GM21447 (cell line): ENCODE data around the gene ASL.
"Not testable (repeated sequence)": the region's sequence is repeated elsewhere in the genome, so short reads cannot be mapped to it uniquely, and the experiment has no call there.

Experiments
- ATAC-seq: cut with Tn5 transposase; IDR thresholded peaks from one replicate; pipeline ENCODE4 v1.9.1; 2021; ENCODE audit not compliant: unreplicated experiment

Gene ASL

GRCh38 chr7:66072208-66072607 is 3.4 kb upstream of the ASL start:
- not testable (repeated sequence) for ATAC-seq

DNA sequence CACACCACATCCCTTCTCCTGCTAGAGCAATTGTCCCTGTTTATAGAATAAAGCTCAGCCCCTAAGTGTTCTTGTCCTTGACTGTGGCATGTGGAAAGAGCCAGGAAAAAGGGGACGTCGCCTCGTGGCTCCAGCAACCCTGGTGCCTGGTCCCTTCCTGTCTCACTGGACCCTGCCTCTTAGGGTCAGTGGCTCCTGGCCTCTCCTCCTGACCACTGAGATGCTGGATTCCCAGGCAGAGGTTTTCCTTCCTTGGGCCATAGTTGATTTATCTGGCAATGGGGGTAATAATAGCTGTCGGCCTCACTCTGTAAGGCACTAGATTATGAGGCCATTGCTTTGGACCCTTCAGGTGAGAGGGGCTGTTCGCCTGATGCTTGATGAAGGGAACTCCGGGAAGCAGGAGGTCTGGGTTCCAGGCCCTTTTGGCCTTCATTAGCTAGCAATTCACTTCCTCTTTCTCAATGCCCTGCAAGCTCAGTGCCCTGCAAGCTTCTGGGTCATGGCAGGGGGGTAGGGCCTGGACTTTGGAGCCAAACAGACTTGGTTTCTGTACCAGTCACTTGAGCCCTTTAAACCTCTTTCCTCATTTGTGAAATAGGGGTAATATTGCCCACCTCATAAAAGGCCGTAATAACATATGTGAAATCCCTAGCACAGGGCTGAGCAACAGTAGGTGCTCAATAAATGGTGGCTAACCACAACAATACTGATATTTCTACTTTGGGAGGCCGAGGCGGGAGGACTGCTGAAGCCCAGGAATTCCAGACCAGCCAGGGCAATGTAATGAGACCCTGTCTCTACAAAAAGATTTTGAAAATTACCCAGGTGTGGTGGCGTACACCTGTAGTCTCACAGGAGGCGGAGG is 1.1 kb downstream of the ASL start:
- ATAC-seq = no peak

GRCh38 chr7:66078067-66078466 is 2.4 kb downstream of the ASL start:
- ATAC-seq = no peak

- no peak for ATAC-seq
Observed at GRCh38 chr7:66082083-66082482, 6.5 kb downstream of the ASL start.

DNA sequence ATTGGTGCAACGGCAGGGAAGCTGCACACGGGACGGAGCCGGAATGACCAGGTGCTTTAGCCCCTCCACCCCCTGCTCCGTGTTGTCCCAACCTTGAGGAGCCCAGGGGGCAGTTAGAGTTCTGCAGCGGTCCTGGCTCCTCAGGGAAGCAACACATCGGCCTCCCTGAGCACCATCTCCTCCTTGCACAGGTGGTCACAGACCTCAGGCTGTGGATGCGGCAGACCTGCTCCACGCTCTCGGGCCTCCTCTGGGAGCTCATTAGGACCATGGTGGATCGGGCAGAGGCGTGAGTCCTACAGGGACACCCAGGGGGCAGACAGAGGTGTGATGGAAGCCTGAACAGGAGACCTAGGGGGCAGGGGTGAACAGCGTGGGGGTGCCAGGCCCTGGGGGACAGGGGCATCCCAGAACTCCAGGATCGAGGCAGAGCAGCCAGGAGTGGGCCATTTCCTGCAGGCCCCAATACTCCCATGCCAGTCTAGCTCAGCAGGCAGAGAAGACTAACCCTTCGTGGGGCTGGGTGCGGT is 7.3 kb downstream of the ASL start:
- ATAC-seq = no peak

GRCh38 chr7:66083677-66084076 is 8.1 kb downstream of the ASL start:
- ATAC-seq = no peak

GRCh38 chr7:66088861-66089838 is 13.5 kb downstream of the ASL start:
- ATAC-seq = no peak

DNA sequence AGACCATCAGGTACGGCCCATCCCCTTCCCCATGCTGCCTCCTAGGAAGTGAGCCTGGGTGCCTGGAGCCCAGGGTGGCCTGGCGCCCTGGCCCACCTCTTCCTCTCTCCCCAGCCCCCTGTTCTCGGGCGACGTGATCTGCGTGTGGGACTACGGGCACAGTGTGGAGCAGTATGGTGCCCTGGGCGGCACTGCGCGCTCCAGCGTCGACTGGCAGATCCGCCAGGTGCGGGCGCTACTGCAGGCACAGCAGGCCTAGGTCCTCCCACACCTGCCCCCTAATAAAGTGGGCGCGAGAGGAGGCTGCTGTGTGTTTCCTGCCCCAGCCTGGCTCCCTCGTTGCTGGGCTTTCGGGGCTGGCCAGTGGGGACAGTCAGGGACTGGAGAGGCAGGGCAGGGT is 17.0 kb downstream of the ASL start:
- ATAC-seq = no peak

- no peak for ATAC-seq
Observed at GRCh38 chr7:66095010-66095409, 19.4 kb downstream of the ASL start.

GRCh38 chr7:66099232-66099550 is 23.6 kb downstream of the ASL start:
- no peak for ATAC-seq

DNA sequence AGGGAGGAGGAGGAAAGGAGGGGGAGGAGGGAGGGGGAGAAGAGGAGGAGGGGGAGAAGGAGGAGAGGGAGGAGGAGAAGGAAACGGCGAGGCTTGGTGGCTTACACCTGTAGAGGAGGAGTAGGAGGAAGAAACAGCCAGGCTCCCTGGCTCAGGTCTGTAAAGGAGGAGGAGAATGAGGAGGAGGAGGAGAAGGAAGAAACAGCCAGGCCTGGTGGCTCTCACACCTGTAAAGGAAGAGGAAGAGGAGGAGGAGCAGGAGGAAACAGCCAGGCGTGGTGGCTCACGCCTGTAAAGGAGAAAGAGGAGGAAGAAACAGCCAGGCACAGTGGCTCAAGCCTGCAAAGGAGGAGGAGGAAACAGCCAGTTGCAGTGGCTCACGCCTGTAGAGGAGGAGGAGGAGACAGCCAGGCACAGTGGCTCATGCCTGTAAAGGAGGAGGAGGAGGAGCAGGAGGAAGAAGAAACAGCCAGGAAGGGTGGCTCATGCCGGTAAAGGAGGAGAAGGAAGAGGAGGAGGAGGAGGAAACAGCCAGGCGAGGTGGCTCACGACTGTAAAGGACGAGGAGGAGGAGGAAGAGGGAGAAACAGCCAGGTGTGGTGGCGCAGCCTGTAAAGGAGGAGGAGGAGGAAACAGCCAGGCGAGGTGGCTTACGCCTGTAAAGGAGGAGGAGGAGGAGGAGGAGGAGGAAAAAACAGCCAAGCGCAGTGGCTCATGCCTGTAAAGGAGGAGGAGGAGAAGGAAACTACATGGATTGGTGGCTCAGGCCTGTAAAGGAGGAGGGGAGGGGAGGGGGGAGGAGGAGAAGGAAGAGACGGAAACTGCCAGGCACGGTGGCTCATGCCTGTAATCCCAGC is 24.2 kb downstream of the ASL start:
- peak; percentile 70 for ATAC-seq

- ATAC-seq = peak; percentile 13
Observed at GRCh38 chr7:66100408-66101050, 24.9 kb downstream of the ASL start.

- ATAC-seq = not testable (repeated sequence)
Observed at GRCh38 chr7:66102168-66102567, 26.5 kb downstream of the ASL start.

GRCh38 chr7:66103994-66104393 is 28.4 kb downstream of the ASL start:
- ATAC-seq = not testable (repeated sequence)

GRCh38 chr7:66105263-66105748 is 29.7 kb downstream of the ASL start:
- no peak for ATAC-seq

GRCh38 chr7:66108410-66108809 is 32.8 kb downstream of the ASL start:
- not testable (repeated sequence) for ATAC-seq

DNA sequence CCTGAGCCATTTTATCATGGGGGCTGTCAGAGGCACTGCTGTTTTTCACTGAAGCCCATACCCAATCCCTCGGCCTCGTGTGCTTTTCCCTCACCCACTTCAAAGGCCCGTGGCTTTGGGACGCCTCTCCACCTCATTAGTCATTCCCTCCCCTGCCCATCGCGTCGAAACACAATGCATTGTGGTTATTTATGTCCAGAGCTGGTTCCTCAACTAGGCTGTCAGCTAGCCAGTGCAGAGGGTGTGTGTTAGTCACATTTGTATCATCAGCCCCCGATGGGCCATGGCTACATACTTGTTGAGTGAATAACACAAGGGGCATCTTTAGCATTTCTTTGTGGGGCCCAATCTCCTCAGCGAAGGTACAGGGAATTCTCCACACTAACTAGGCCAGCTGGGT is 35.2 kb downstream of the ASL start:
- no peak for ATAC-seq

DNA sequence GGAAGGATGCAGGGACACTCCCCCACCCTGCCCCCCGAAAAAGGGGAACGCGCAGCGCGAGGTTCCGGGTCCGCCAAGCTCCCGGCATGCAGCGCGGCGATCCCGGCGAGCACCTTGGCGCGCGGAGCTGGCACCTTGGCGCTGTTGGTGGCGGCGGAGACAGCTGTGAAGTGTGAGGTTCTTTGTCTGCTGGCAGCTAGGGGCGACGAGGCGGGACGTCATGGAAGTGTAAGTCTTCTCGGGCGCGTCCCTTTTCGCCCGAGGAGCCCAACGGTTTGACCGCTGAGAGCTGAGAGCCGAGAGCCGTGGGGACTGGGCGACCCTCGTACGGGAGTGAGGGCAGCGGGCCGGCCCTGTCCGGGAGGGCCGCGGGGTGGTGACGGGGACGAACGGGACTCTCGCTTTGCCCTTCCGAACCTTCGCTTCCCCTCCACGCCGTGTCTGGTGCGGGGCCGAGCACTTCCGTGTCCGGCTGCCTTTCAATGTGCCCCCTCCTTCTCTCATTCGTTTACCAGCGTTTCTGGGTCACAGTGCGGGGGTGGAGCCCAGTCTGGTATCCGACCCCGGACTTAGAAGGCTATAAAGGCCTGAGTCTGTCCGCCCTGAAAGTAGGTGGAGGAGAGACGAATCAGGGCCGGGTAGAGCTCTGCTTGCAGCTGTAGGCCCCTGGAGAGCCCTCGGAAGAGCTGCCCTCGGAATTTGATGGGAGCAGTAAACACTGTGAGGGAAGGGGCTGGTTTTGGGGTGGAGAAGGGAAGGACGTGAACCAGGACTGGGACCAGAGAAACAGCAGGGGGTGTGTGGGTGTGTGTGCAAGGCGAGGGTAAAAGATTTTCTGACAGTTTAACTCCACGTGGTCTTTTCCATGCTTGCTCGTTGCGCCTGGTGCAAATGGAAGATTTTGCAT is 39.4 kb downstream of the ASL start, which contains the start of gene CRCP:
TSS of gene CRCP (plus strand) at position 105 of the 907 bp plus-strand sequence. CDS start at position 221, 116 bp downstream.
- peak; percentile 95 for ATAC-seq
